ENCODE data around the gene DGKD.

The DGKD gene

GRCh38 chr2:233453111-233453915 is 99.0 kb downstream of the DGKD start:
- Mint-ChIP-seq H3K4me3 (no peak overlapping the region), H3K27me3 (no peaks in the 10 kb centered on the region), H3K9me3 (no peaks in the 10 kb centered on the region), H3K4me1 (peaks cover 8 to 12% of the 10 kb centered on the region in 2 donors), H3K27ac (peak overlapping the region; percentile 75), H3K36me3 (peaks cover 53 to 66% of the 10 kb centered on the region in 2 donors)
- DNase-seq (no peak), ATAC-seq (replicated peaks) (no peak)

GRCh38 chr2:233453916-233454315 is 99.6 kb downstream of the DGKD start:
- H3K27ac Mint-ChIP-seq: peak overlapping the region; percentile 75
- peaks cover 55 to 62% of the 10 kb centered on the region in 2 donors for H3K36me3 Mint-ChIP-seq
- DNase-seq (no peak), ATAC-seq (replicated peaks) (no peak)
- no peaks in the 10 kb centered on the region for H3K27me3 Mint-ChIP-seq
- peaks cover 8 to 10% of the 10 kb centered on the region in 2 donors for H3K4me1 Mint-ChIP-seq
- no peak overlapping the region for H3K4me3 Mint-ChIP-seq
- no peaks in the 10 kb centered on the region for H3K9me3 Mint-ChIP-seq

- Mint-ChIP-seq H3K36me3 (peaks cover 47 to 61% of the 10 kb centered on the region in 2 donors), H3K4me1 (peaks cover 6 to 10% of the 10 kb centered on the region in 2 donors), H3K4me3 (no peak overlapping the region), H3K27ac (no peak overlapping the region), H3K27me3 (no peaks in the 10 kb centered on the region), H3K9me3 (no peaks in the 10 kb centered on the region)
- DNase-seq (no peak), ATAC-seq (replicated peaks) (no peak)
Measured at GRCh38 chr2:233455006-233455405, 100.7 kb downstream of the DGKD start.

GRCh38 chr2:233455491-233455890 is 101.2 kb downstream of the DGKD start:
- ATAC-seq (replicated peaks) (no peak), DNase-seq (no peak)
- Mint-ChIP-seq H3K4me3 (no peak overlapping the region), H3K27ac (peak overlapping the region; percentile 25), H3K9me3 (no peaks in the 10 kb centered on the region), H3K4me1 (peaks cover 6 to 10% of the 10 kb centered on the region in 2 donors), H3K36me3 (peaks cover 47 to 62% of the 10 kb centered on the region in 2 donors), H3K27me3 (no peaks in the 10 kb centered on the region)

- H3K36me3 Mint-ChIP-seq: peaks cover 51 to 60% of the 10 kb centered on the region in 2 donors
- no peak overlapping the region for H3K4me3 Mint-ChIP-seq
- H3K27me3 Mint-ChIP-seq: no peaks in the 10 kb centered on the region
Measured at GRCh38 chr2:233456111-233456510, 101.8 kb downstream of the DGKD start.

GRCh38 chr2:233456934-233457333 is 102.6 kb downstream of the DGKD start:
- peaks cover 54 to 68% of the 10 kb centered on the region in 2 donors for H3K36me3 Mint-ChIP-seq
- no peaks in the 10 kb centered on the region for H3K27me3 Mint-ChIP-seq
- H3K27ac Mint-ChIP-seq: peak overlapping the region; percentile 74
- ATAC-seq (replicated peaks): no peak
- peaks cover 6 to 10% of the 10 kb centered on the region in 2 donors for H3K4me1 Mint-ChIP-seq
- DNase-seq: no peak
- no peak overlapping the region for H3K4me3 Mint-ChIP-seq
- no peaks in the 10 kb centered on the region for H3K9me3 Mint-ChIP-seq

More at GRCh38 chr2:233456111-233456510, 101.8 kb downstream of the DGKD start:
- Mint-ChIP-seq H3K27ac (peak overlapping the region; percentile 9), H3K4me1 (peaks cover 6 to 10% of the 10 kb centered on the region in 2 donors), H3K9me3 (no peaks in the 10 kb centered on the region)
- DNase-seq: no peak
- ATAC-seq (replicated peaks): no peak

GRCh38 chr2:233457356-233457755 is 103.1 kb downstream of the DGKD start:
- Mint-ChIP-seq H3K27ac (peak overlapping the region; percentile 74), H3K36me3 (peaks cover 55 to 69% of the 10 kb centered on the region in 2 donors), H3K9me3 (no peaks in the 10 kb centered on the region), H3K4me1 (peaks cover 4 to 6% of the 10 kb centered on the region in 2 donors), H3K27me3 (no peaks in the 10 kb centered on the region), H3K4me3 (no peak overlapping the region)
- DNase-seq (no peak), ATAC-seq (replicated peaks) (no peak)

- no peak for ATAC-seq (replicated peaks)
- peaks cover 4% of the 10 kb centered on the region in 2 donors for H3K4me1 Mint-ChIP-seq
- no peak for DNase-seq
- H3K36me3 Mint-ChIP-seq: peaks cover 58 to 72% of the 10 kb centered on the region in 2 donors
- no peaks in the 10 kb centered on the region for H3K9me3 Mint-ChIP-seq
- H3K27me3 Mint-ChIP-seq: no peaks in the 10 kb centered on the region
- no peak overlapping the region for H3K27ac Mint-ChIP-seq
- H3K4me3 Mint-ChIP-seq: no peak overlapping the region
Measured at GRCh38 chr2:233458031-233458610, 103.8 kb downstream of the DGKD start.

- ATAC-seq (replicated peaks) (no peak), DNase-seq (no peak)
- Mint-ChIP-seq H3K4me1 (peaks cover 0 to 4% of the 10 kb centered on the region in 2 donors), H3K4me3 (no peak overlapping the region), H3K36me3 (peaks cover 58 to 72% of the 10 kb centered on the region in 2 donors), H3K27ac (no peak overlapping the region), H3K27me3 (no peaks in the 10 kb centered on the region), H3K9me3 (no peaks in the 10 kb centered on the region)
Measured at GRCh38 chr2:233458826-233459225, 104.5 kb downstream of the DGKD start.

- no peaks in the 10 kb centered on the region for H3K27me3 Mint-ChIP-seq
- no peak for DNase-seq
- no peaks in the 10 kb centered on the region for H3K9me3 Mint-ChIP-seq
- no peak overlapping the region for H3K4me3 Mint-ChIP-seq
- no peak overlapping the region for H3K27ac Mint-ChIP-seq
- peaks cover 0 to 4% of the 10 kb centered on the region in 2 donors for H3K4me1 Mint-ChIP-seq
- peaks cover 60 to 73% of the 10 kb centered on the region in 2 donors for H3K36me3 Mint-ChIP-seq
- no peak for ATAC-seq (replicated peaks)
Measured at GRCh38 chr2:233459426-233459825, 105.1 kb downstream of the DGKD start.

- ATAC-seq (replicated peaks): no peak
- no peaks in the 10 kb centered on the region for H3K27me3 Mint-ChIP-seq
- H3K4me1 Mint-ChIP-seq: peaks cover 0 to 4% of the 10 kb centered on the region in 2 donors
- no peak for DNase-seq
- H3K36me3 Mint-ChIP-seq: peaks cover 53 to 60% of the 10 kb centered on the region in 2 donors
- no peak overlapping the region for H3K4me3 Mint-ChIP-seq
- no peaks in the 10 kb centered on the region for H3K9me3 Mint-ChIP-seq
- H3K27ac Mint-ChIP-seq: peak overlapping the region; percentile 37
Measured at GRCh38 chr2:233460726-233461441, 106.6 kb downstream of the DGKD start.

GRCh38 chr2:233461481-233461891 is 107.2 kb downstream of the DGKD start:
- no peak overlapping the region for H3K4me3 Mint-ChIP-seq
- ATAC-seq (replicated peaks) (no peak), DNase-seq (no peak)
- peaks cover 56 to 62% of the 10 kb centered on the region in 2 donors for H3K36me3 Mint-ChIP-seq
- H3K9me3 Mint-ChIP-seq: no peaks in the 10 kb centered on the region
- H3K4me1 Mint-ChIP-seq: peaks cover 0 to 4% of the 10 kb centered on the region in 2 donors
- H3K27ac Mint-ChIP-seq: peak overlapping the region; percentile 37
- H3K27me3 Mint-ChIP-seq: no peaks in the 10 kb centered on the region

GRCh38 chr2:233462202-233462785 is 108.0 kb downstream of the DGKD start:
- Mint-ChIP-seq H3K4me1 (peaks cover 0 to 4% of the 10 kb centered on the region in 2 donors), H3K27me3 (no peaks in the 10 kb centered on the region), H3K9me3 (no peaks in the 10 kb centered on the region), H3K27ac (peak overlapping the region; percentile 76), H3K4me3 (no peak overlapping the region), H3K36me3 (peaks cover 58 to 63% of the 10 kb centered on the region in 2 donors)
- ATAC-seq (replicated peaks) (no peak), DNase-seq (no peak)

- Mint-ChIP-seq H3K27me3 (no peaks in the 10 kb centered on the region), H3K4me3 (no peak overlapping the region), H3K4me1 (peaks cover 0 to 3% of the 10 kb centered on the region in 2 donors), H3K27ac (peak overlapping the region; percentile 14), H3K36me3 (peaks cover 55 to 62% of the 10 kb centered on the region in 2 donors), H3K9me3 (no peaks in the 10 kb centered on the region)
- ATAC-seq (replicated peaks) (no peak), DNase-seq (no peak)
Measured at GRCh38 chr2:233462826-233463470, 108.7 kb downstream of the DGKD start.

Data from stimulated activated naive B cell treated with anti-CD40 and anti-IgM and Interleukin-4, amounts not matched to agents 10 μg/mL and 1 μg/mL and 100 μg/mL, for 72 hours (primary cell).